Erythroblast (primary cell): ENCODE measurements around the gene PRDM2.

Source experiments
- GATA1 ChIP-seq: IDR thresholded peaks from 2 replicates; pipeline ENCODE4 v1.6.1; 2011; ENCODE audit warnings: low read depth, mild to moderate bottlenecking, control low read depth, low read length, moderate library complexity
- POLR2A ChIP-seq: IDR thresholded peaks from 2 replicates; pipeline ENCODE4 v1.6.1; 2011; ENCODE audit warnings: mild to moderate bottlenecking, low read length

DNA sequence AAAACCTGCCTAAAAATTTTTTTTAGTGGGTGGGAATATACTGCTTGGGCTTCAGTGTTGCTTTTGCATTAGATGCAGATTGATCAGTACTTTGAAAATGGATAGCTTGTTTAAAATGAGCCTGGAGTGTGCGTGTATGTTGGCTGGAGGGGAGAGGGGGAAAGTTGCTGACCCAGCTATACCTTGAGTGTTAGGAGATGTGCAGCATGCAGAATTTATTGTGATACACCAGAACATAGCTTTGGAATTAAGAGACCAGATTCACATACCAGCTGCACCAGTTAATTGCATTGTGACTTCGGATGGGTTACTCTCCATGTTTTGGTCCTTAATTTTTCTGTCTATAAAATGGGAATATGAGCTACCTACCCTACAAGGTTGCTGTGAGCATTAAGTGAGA, 60.4 kb downstream of the PRDM2 start:
- TF ChIP-seq POLR2A (no peak), GATA1 (no peak)
